GM15510 (cell line): ENCODE data around the gene PCDH1.

Source experiments
- POLR2A ChIP-seq: IDR thresholded peaks from 3 replicates; pipeline ENCODE4 v1.6.1; 2011; ENCODE audit warnings: borderline replicate concordance; ENCODE audit not compliant: insufficient read length; ENCODE audit errors: extremely low read depth

Gene PCDH1

DNA sequence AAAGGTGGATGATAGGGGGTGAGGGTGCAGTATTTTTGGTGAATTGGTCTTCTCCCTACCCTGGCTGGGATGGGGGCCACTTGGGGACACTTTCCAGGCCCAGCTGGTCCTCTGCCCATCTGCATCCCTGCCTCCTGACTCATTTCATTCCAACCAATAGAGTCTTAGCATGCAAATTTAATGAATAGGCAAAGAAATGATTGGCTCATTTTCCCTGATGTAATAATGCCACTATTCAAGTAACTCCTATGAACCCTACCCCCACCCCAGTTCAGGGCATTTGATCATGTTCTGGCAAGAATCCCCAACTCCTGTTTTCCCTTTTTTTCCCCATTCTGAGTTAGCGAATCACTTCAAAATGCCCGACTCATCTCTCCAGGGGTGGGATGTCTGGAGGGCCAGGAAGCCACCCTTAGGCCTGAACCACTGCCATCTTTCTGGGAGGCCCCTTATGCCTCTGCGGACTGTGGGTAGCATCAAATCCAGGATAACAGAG, 56.7 kb downstream of the PCDH1 start:
- no peak for TF ChIP-seq POLR2A

DNA sequence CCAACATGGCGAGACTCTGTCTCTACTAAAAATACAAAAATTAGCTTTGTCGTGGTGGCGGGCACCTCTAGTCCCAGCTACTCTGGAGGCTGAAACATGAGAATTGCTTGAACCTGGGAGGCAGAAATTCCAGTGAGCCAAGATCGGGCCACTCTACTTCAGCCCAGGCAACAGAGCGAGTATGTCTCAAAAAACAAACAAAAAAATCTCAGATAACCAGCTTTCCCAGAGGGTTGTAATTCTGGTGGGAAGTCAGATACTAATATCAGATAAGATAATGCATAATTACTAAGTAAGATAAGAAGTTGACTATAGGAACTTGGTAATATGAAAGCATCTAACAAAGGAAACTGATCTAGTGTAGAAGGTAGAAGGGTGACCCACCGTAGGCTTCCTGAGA, 60.6 kb downstream of the PCDH1 start:
- no peak for TF ChIP-seq POLR2A

DNA sequence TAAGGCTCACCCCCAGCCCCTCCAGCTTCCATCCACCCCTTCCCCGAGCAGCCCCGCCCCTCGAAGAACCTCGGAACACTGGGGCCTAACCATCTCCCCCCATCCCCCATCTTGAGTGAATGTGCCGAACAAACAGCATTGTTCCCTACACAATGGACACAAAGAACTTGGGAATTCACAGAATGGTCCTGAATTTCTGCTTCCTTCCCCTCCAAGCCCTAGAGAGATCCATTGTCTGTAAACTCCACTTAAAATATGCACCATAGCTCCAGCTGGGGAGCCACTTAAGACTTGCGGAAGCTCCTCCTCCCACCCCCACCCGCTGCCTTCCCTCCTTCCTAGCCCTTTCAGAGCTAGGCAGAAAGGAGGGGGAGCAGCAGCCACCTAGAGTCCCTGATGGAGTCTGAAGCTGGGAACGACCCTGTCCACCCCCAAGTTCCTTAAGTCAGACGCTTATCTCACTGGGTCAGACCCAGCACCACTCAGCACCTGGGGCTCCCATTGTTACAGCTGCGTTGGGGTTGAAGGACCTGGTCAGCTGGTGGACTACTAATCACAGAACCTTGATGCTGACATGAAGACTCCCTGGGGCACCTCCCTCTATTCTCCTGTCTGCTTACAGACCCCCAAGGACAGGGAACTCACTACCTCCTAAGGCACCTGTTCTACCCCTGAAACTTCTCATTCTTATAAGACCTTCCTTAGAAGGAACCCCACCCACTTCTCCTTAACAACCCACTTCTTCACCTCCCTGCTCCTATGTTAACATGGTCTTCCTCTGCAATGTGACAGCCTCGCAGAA, 61.4 kb downstream of the PCDH1 start:
- no peak for TF ChIP-seq POLR2A

DNA sequence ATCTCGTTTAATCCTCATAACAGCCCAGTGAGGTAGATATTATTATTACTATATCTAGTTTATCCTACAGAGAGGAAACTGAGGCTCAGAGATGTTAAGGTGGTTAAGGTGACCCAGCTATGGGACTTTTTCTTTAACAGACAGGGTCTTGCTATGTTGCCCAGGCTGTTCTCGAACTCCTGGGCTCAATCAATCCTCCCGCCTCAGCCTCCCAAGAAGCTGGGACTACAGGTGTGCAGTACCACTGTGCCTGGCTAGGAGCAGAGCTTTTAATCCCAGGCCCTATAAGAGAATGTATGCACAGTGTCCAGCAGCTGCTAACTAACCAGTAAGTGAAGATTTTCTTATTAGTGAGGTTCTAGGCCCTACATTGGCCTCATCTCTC, 62.4 kb downstream of the PCDH1 start:
- TF ChIP-seq POLR2A, result no peak

DNA sequence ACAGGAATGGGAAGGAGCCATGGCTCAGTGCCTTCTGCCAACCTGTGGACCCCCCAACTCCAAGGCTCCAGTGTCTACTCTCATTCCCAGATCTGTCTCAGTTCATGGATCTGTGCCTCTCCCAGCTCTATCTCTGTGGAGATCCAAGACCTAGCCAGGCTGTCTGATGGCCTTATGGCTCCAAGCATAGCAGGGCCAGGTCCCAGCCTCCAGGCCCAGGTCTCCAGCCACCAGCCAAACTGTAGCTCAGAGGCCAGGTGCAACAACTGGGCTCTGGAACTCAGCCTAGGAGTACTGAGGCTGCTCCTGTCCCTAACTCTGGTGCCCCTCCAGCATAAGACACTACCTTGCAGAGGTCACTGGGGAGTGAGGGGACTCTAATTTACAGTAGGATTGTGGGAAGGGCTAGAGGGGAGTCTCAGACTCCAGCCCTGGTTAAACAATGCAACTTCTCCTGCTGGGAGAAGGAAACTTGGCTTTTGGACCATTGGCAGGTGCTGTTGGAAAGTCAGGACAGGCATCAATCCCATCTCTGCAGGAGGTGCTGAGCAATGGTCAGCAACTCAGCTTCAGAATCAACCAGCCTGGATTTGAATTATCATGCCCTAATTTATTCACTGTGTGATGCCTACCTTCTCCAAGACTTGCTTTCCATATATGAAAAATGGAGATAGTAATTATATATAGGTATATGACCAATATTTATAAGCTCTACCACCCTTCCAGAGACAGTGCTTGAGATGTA, 63.0 kb downstream of the PCDH1 start:
- TF ChIP-seq POLR2A, result no peak

DNA sequence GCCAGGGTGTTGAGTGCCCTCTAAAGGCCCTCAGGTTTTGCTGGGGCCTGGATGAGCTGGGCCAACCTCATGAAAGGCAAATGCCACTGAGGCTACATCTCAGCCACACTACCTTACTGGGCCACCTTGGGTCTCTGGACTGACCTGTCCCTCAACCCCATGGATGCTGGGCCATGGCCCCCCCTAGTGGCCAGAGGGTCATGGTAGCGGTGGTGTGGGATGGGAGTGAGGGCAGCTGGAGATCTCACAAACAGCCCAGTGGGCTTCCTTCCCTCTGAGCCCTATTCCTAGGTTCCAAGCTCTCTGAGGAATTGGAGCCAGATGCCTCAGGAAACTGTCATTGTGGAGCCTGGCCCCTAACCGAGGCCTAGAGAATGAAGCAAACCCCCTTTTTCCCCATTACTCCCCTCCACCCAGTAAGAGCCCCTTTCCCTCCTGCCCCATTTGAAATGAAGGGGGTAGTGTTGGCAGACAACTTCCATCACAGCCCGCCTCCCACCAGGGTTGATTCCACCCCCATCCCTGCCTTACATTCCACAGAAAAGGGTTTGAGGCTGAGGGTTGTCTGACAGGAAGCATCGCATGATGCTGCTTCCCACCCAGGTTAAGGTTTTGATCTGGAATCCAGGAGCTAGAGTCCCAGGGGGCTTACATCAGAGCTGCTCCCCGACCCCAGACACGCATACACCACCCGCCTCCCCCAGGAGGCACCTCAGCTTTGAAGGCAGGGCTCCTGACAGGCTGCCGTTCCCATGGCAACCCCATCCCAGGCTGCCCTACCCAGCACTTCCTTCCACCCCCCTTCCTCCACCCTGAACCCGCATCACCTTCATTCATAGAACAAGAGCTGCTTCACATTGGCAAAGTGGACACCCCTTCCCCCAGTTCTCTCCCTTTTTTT, 63.9 kb downstream of the PCDH1 start:
- no peak for TF ChIP-seq POLR2A

DNA sequence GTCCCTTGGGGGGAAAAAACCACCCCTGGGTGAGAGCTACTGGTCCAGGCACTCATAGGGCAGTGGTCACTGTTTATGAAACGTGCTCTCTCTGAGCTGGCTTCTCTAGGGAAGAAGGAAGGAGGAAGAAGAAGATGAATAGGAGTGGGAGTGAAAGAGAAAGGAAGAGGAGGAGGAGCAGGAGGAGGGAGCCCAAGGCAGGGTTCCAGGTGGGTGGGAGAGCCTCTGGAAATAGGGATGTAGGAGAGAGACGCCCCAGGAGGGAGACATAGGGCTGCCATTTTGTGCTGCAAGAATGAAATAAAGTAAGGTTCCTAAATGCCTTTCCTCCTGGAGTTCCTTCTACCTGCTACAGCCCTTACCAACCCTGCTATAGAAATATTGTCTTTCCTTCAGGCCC, 65.7 kb downstream of the PCDH1 start:
- TF ChIP-seq POLR2A, result no peak

DNA sequence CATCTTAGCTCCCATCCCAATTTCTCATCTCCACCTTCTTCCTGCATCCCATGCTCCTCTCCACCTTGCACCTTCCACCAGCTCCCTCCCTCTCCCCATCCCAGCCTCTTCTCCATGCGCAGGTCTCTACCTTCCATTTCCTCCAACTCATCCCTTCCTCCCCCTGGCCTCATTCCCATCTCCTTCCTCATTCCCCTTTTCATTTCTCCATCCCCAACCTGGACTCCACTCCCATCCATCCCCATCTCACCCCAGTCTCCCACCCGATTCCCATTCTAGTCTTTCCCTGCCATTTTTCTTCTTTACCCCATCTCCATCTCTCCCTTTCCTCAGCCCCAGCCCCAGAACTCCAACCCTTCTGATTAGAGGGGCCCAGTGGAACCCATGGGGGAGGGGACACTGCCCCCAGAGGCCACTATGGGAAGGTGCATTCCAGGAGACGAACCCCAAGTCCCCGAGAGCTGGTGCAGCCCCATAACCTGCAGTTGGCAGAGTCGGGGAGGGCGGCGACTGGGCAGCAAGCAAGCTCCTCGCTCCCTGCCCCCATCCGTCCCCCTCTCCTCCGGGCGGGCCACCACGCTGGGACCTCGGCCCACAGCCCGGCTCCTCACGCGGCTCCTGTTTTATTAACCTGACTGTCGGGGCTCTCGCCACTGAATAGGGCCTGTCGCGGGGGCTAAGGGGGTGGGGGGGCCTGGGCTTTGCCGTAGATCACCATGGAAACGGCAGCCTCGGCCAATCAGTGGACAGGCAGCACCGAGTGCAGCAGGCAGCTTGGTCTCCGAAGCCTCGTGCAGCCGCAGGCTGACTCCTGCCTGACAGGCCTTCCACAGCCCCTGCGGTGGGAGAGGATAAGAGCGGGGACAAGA, 66.7 kb downstream of the PCDH1 start:
- no peak for TF ChIP-seq POLR2A

DNA sequence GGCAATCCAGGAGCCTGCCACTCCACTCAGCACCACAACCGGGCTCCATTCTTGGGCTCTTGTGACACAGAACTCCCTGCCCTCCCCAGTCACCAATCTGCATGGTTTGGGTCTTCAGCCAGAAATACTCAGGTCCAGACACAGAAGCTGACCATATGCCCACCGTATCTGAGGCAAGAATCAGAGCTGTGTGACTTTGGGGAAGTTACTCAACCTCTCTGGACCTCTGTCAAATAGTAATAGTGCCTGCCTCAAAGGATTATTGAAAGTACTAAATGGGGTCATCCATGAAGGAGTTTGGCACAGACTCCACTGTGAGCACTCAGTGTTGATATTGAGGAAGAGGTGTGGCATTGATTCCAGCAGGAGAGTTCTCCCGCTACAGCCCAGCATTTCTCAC, 67.5 kb downstream of the PCDH1 start:
- no peak for TF ChIP-seq POLR2A

DNA sequence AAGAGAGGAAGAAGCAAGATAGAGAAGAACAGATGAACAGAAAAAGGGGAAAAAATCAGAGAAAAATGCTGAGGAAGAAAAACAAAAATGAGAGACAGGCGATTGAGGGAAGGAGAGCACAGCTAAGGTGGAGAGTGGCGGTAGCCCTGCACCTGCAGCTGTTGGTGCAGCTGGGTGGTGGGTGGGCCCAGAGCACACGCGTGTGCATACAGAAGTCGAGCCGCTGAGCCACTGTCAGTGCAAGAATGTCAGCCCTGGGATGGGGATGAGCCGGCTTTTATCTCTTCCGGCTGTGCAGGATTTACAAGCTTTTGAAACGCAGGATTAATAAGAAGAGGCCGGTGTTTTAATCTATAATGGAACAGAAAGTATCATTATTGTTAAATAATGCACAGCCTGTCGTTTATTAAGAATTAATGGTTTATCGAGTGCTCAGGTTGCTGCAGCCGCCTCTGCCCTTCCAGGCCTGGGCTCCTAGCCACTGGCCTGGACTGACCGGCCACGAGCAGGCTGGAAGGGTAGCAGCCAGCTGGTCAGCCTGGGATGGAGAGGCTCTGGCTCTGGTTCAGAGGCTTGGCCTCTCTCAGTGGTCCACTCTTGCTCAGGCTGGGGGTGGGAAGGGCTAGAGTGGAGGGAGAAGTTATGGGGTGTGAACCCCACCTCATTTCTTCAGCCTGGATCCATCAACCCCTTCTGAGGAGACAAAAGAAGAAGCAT, 68.7 kb downstream of the PCDH1 start:
- no peak for TF ChIP-seq POLR2A

DNA sequence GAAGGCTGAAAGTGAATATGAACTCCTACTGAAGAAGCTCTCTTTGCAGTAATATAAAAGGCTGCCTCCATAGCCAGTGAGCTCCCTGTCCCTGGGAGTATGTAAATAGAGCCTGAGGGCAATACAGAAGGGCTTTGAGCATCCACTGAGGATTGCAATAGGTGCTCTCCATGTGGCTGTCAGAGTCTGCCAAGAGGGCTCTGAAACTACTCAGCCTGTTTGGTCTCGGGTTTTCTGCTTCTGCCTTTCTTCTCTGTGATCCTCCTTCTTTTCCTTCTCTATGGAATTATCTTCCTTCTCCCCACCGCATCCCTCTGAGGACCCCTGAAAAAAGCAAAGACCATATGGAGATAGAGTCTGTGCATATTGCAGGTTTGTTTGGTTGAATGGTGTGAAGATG, 69.4 kb downstream of the PCDH1 start:
- TF ChIP-seq POLR2A, result no peak

DNA sequence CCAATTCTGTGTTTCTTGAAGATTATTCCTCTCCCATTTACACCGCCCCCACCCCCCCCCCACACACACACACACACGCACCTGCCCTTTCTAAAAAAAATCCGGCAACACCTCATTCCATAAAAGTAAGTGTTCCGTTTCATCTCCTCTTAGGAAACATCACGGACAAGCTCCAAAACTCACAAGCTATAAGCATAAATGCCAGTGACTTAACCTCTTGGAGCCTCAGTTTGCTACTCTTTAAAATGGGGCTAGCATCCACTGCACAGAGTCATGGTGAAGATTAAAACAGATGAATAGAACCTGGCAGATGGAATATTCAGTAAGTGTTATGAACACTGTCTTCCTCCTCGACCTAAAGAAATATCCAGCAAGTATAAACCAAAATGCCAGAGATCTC, 70.5 kb downstream of the PCDH1 start:
- no peak for TF ChIP-seq POLR2A

DNA sequence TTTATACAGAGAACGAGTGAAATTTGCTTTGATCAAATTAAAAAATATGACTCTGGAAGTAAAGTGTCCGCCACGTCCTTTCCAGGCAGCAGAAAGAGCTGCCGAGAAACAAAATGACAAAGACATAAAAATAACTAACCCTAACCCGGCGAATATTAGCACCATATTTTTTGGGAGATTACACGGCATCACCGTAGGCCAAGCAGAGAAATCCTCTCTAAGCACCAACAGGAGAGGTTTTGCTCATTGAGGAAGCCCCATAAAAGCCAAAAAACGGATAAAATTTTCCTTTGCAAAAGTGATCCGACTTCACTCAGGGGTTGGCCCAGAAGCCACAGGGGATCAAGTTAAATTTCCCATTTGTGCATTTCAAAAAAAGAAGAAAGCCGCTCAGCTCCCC, 70.9 kb downstream of the PCDH1 start:
- no peak for TF ChIP-seq POLR2A
